NCI-H526 treated with DMSO at 0.1 percent for 48 hours (cell line): Measurements from ENCODE around the gene C5orf22.
A peak's percentile ranks its signal among the peaks of the same experiment; 100 is the strongest.
"Not testable (repeated sequence)": the region's sequence is repeated elsewhere in the genome, so short reads cannot be mapped to it uniquely, and the experiment has no call there.

Experiments used
- DNase-seq: peaks from one replicate; lab custom pipeline; 2025; lab: John Stamatoyannopoulos, UW

C5orf22 gene

DNA sequence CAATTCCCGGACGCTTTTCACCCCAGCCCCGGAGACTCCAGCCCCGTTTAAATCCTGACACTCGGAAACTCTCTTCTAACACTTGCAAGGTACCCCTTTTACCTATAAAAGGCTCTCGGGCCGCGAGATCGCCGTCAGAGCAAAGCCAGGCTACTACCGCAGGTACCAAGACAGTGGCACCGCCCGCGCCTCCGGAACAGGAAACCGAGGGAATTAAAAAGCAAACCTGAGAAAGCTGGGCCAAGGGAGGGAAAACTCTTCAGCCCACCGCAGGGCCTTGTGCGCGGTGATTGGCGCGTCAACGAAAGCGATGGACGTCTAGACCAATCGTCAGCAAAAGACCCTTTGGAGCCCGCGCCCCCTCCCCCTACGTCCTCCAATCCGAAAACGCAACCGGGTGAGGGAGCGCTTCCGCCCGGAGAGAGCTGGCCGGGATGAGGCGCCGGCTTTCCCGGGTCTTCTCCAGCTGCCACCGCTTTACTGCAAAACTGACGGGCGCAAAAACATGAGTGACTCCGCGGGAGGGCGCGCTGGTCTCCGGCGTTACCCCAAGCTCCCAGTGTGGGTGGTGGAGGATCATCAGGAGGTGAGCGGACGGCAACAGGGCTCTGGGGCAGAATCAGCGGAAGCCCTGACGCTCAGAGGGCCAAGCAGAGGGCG lies at the start of gene C5orf22, which contains the start of gene DROSHA:
TSS of gene C5orf22 (plus strand) at position 414 of the 660 bp plus-strand sequence. CDS start at position 506, 92 bp downstream.
TSS of gene DROSHA (minus strand) at position 206 of the 660 bp plus-strand sequence. CDS start 3,034 bp downstream, outside the sequence.
- DNase-seq = peak; percentile 88

DNA sequence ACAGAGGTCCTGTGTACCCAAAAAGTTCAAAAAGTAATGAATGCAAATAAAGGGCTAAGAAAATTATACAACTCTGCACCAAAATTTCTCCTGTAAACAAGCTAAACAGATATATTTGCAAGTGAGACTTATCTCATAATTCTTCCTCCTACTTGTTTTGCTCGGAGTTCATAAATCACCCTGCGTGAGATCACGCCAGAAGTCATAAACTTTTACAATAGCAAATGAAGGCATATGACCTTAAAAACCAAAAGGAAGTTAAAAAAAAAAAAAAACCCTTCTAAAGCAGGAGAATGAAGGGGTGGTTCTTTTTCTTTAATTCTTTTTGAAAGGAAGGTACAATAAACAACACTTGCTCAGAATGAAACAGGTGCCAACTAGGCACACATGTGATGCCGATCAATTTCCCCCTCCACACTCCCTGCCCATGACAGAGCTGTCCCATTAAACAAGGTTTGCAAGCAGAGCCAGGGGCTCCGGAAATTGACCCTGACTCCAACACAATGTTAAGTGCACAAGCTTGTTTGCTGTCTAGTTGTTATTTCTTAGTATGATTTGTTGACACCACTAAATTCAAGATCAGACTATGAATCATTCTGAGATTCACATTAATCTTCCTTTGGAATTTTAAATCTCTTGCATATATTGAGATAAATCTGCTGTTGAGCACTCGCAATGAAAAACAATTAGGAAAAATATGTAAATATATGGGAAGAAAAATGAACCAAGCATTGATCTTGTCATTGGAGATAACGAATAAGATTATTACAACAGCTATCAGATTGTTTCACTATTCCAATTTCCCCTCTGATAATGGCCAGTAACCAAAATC lies 46.5 kb upstream of the C5orf22 start:
- DNase-seq = no peak

DNA sequence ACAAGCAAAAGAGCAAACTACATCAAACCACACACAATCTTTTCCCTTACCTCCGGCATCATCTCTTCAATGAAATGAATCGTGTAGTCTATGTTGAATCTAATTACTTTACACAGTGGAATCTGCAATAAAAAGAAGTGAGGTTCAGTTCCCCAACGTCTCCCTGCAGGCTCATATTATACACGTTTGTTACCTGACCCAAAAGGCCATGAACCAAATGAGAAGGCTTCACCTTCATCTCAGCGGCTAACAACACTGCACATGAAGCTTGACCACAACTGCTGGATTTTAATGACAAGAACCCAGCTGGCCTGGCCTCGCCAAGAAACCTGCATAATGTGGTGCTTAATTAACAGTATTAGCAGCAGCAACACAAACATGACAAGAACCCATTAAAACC lies 45.7 kb upstream of the C5orf22 start:
- no peak for DNase-seq

GRCh38 chr5:31487506-31487905 lies 44.6 kb upstream of the C5orf22 start:
- no peak for DNase-seq

DNA sequence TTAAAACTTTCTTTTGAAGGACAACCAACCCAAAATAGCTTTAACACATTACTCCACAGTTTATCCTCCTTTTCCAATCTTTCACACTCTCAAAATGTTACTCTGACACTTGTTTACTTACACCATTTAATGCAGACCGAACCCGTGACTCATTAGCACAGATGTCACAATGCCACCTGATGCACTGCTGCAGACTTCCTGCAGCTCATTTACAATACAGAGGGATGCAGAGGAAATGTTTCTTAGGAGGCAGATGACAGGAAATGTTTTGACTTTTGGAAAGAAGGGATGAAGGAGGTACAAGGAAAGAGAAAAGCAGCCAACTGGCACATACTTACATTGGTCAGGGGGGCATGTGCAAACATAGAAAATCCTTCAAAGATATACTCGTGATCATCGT lies 39.2 kb upstream of the C5orf22 start:
- DNase-seq = no peak

DNA sequence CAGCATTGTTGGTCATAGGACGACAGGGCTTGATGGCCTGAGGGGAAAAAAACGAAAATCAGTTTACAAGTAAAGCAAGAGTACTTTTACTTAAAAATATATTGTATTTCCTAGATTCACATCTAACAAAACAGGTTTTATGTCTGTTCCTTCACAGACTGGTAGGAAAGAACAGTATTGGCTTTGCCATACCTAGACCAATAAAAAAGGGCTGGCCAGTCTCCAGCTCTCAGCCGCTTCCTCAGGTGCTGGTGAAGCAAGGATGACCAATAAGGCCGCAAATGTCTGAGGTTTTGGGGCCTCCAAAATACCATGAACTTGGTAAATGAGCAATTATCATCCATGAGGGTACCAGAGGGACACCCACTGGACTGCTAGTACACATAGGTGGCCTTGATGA lies 36.8 kb upstream of the C5orf22 start:
- DNase-seq = no peak

DNA sequence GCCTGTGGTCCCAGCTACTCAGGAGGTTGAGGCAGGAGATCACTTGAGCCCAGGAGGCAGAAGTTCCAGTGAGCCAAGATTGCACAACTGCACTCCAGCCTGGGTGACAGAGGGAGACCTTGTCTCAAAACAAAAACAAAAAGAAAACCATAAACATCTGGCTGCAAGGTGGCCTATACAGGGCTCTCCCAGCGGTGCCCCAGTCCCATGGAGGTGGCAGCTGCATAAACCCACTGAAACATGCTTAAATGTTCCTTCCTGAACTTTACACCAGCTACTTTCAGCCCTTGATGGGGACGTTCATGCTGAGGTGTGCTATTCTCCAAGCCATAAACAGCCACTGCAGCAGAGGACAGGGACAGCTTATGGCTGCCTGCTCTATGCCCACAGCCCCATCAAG lies 35.8 kb upstream of the C5orf22 start:
- DNase-seq = no peak

- no peak for DNase-seq
Observed at GRCh38 chr5:31496891-31497290, 35.2 kb upstream of the C5orf22 start.

DNA sequence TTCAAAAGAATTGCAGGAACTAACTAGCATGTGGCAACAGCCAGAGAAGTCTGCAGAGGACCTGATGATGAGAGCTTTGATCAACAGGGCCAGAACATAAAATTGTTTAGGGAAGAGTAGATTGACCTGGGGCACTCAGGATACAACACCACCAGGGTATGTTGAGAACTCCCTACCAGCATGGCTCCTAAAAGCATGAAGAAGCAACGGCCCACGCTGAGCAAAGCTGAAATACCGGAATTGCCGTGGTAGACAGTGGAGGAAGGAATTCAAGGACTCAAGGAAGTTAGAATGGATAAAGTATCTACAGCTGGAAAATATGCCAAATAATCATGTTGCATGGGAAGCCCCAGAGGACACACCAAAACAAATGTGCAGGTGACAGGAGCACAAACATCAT lies 31.8 kb upstream of the C5orf22 start:
- no peak for DNase-seq

DNA sequence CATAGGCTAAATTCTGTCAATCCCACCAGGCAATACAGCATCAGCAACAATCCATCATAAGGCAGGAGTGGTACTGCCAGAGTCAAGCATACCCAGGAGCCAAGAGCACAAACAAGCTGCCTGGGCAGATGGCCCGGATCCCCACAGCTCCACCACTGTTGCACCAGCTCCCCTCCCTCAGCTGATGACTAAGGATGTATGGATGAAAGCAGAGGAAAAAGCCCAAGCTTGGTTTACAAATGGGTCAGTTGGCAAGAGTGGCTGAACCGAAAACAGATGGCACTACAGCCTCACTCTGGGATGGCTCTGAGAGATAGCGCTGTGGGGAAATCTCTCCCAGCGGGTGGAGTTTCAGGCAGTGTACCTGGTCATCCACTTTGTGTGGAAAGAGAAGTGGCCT lies 29.6 kb upstream of the C5orf22 start:
- no peak for DNase-seq

DNA sequence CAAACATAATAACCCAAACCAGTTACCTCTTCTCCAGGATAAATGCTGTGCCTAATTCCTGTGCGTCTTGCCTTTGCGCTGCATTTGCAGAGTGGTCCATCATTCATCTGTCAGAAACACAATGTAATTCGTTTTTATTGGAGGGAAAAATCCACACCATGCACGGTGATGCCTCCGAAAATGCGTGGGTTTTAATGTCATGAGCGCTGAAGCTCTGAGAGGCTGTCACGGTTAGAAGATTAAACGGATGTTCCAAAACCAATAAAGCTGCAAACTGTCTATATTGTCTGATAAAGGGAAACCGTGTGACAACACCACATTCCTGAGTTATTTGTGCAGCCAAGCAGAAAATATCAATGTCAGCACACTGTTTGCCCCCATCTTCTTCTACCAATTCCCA lies 27.6 kb upstream of the C5orf22 start:
- no peak for DNase-seq

DNA sequence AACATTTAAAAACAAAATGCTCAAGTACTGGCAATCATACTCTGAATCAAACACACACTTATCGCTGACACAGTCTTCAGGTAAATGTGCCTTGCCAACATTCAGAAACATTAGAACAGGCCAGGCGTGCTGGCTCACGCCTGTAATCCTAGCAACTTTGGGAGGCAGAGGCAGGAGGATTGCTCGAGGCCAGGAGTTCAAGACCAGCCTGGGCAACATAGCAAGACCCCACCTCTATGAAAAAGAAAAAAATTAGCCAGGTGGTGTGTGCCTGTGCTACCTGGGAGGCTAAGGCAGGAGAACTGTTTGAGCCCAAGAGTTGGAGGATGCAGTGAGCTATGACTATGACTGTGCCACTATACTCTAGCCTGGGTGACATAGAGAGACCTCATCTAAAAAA lies 20.8 kb upstream of the C5orf22 start:
- no peak for DNase-seq

DNA sequence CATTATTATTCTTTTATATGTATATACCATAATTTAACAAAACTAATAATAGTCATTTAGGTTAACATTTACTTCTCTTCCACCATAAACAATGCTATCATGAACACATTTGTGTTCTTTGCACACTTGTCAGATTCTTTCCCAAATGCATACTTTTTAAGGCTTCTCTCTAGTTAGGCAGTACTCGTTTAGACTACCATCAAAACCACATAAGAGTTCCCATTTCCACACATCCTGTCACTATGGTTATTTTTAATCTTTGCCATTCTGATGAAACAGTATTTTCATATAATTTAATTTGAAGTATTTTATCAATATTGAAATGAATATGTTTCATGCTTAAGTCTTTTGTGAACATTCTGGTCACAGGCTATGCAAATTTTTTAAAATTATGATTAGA lies 15.3 kb upstream of the C5orf22 start:
- no peak for DNase-seq

DNA sequence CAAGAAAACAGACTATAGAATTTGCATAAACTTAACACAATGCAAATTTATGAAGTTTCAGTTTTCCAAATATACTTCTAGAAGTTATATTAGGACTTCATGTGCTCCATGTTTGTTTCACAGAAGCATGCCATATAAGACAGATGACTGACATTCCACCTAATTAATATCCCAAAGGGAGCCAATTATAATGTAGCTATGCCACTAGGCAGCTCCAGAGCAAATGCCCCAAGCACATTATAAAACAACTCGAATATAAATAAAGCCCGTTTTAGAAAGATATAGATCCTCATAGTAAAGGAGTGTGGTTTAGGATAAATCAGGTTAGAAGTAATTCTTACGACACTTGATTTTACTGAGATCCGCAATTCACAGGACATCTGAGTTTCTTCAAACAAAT lies 9.1 kb upstream of the C5orf22 start:
- no peak for DNase-seq

DNA sequence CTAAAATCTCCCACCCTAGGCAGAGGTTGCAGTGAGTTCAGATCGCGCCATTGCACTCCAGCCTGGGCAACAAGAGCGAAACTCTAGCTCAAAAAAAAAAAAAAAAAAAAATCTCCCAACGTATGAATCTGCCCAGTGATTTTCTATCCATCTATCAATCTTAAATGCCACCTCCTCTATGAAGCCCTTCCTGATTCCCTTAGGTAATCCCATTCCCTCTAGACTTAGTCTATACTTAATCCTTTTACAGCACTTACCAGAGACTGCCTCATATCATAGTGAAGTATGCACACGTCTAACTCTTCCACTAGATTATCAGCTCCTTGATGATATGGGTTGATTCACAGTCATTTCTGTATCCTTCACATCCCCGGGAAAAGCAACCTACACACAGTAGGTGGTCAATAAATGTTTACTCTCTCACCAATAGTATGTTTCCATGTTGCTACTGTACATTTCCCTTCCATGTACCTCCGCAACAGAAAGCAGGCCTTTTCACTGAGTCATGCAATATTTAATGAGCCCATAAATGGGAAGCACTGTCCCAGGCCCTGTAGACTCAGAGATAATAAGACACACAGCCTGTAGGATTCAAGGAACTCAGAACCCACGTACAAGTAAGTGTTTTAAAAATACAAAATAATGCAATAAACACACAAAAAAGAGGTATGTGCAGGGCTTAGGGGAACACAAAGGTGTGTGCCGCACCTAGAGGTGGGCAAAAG lies 1.4 kb upstream of the C5orf22 start:
- DNase-seq = no peak

DNA sequence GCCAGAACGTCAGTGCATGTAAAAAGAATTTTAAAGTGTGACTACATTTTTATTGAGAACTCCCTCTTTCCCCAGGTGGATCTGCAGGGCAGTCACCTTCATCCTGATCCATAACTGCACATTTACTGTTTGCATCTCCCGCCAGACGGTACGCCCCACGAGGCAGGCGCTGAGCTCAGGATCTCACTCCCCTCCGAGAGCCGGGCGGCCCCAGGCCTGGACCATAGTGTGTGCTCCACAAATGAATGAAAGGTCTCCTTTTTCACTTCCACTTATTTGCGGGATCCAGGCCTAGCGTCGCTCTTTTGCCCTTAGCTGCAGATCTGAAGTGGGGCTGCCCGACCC lies 586 bp upstream of the C5orf22 start:
- DNase-seq = no peak

GRCh38 chr5:31534527-31535046 lies 2.5 kb downstream of the C5orf22 start:
- DNase-seq = no peak

DNA sequence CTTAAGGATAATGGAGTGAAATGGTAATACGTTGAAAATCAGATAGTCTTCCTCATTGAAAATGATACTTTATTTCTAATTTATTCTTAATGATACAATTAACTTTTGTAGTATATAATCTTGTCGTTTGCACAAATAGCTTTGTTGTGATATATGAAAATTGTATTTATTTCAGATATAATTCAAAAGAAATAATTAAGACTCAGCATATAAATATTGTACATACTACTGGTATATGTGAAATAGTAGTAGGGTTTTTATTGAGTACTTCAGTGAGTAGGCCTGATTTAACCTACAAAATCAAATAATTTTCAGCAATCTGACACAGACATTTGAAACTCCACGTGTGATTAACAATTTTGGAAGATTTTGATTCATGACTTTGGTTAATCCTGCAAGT lies 4.8 kb downstream of the C5orf22 start:
- DNase-seq = no peak

GRCh38 chr5:31537349-31537748 lies 5.2 kb downstream of the C5orf22 start:
- no peak for DNase-seq

- no peak for DNase-seq
Observed at GRCh38 chr5:31537851-31538250, 5.8 kb downstream of the C5orf22 start.

DNA sequence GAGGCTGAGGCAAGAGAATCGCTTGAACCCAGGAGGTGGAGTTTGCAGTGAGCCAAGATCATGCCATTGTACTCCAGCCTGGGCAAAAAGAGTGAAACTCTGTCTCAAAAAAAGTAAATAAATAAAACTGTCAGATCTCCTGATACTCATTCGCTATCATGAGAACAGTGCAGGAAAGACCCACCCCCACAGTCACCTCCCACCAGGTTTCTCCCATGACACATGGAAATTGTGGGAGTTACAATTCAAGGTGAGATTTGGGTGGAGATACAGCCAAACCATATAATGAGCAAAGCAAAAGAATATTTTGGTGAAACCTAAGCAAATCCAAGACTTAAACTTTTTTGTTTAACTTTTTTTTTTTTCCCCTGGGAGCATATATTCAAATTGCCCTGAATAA lies 17.0 kb downstream of the C5orf22 start:
- DNase-seq = not testable (repeated sequence)

- DNase-seq = no peak
Observed at GRCh38 chr5:31551878-31552277, 19.8 kb downstream of the C5orf22 start.

DNA sequence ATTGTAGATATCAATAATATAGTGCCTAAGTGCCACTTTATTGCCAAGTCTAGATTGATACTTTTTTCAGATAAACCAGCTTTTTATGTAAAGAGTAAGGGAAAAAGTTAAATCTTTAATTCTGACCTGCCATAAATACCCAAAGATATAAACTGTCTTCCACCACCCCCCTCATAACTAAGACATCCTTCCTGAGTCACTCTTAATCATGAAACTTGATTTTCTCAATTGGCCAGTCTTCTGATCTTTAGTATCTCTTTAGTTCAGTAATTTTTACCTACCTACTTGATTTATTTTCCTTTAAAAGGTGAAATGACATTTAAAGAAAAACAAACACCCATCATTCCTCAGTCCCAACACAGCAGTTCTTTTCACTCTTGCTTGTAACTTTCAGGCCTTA lies 21.8 kb downstream of the C5orf22 start:
- DNase-seq = no peak
